Measurements from ENCODE around the gene FGF4. TPM values are rescaled to one million over a fixed set of nuclear protein-coding genes. Genes with fewer than 3 reads are reported as not detected.

FGF4 gene
- polyA plus RNA-seq (ENCODE audit: insufficient read length in 12 of 12) = 10 to 100 TPM in 3 of 12 donors, 1 to 10 TPM in 8, not detected in 1; 3.7 to 12.8 (median 6.6) TPM
- long read RNA-seq, donor 1 = 0 reads
- long read RNA-seq, donor 2, partial matches to known transcripts = 0 of 4 reads
- long read RNA-seq, donor 2, other reads (novel, unspliced or antisense) = 0 of 4 reads
- long read RNA-seq, donor 3 = 0 reads
- long read RNA-seq, donor 4, partial matches to known transcripts = 0 of 1 reads
- long read RNA-seq, donor 4, other reads (novel, unspliced or antisense) = 0 of 1 reads
- long read RNA-seq, donor 5 = 0 reads
- long read RNA-seq, donor 6, partial matches to known transcripts = 0 of 1 reads
- long read RNA-seq, donor 6, other reads (novel, unspliced or antisense) = 0 of 1 reads
- long read RNA-seq, donor 7, partial matches to known transcripts = 0 of 1 reads
- long read RNA-seq, donor 7, other reads (novel, unspliced or antisense) = 0 of 1 reads
- long read RNA-seq, donor 8, transcript FGF4-201 (3 exons, 3,233 nt) = major isoform, 8 of 10 reads
- long read RNA-seq, donor 8, partial matches to known transcripts = 0 of 10 reads
- long read RNA-seq, donor 8, other reads (novel, unspliced or antisense) = 0 of 10 reads
- long read RNA-seq, donor 9 = 0 reads
- long read RNA-seq, donor 10, partial matches to known transcripts = 0 of 1 reads
- long read RNA-seq, donor 10, other reads (novel, unspliced or antisense) = 0 of 1 reads
- long read RNA-seq, donor 11, partial matches to known transcripts = 0 of 4 reads
- long read RNA-seq, donor 11, other reads (novel, unspliced or antisense) = 0 of 4 reads

- DNase-seq = no peak
These were observed at the start of gene FGF4 for GRCh38 chr11:69775163-69775755. Gene FGF4, minus strand, starts transcription at chr11:69775341. Its CDS starts 257 bp downstream, at chr11:69775084.

- no peak for DNase-seq
These were observed 48.6 kb upstream of the FGF4 start for GRCh38 chr11:69823641-69824265.

- DNase-seq = no peak
These were observed 47.7 kb upstream of the FGF4 start for GRCh38 chr11:69822676-69823494.

- DNase-seq = no peak
These were observed 46.4 kb upstream of the FGF4 start for GRCh38 chr11:69821511-69822040.

GRCh38 chr11:69820441-69820840 is 45.3 kb upstream of the FGF4 start:
- no peak for DNase-seq

GRCh38 chr11:69819541-69820070 is 44.5 kb upstream of the FGF4 start:
- no peak for DNase-seq

GRCh38 chr11:69818603-69819441 is 43.7 kb upstream of the FGF4 start, which contains the start of gene FGF3:
Gene FGF3, minus strand, starts transcription at chr11:69819416. Its CDS starts 483 bp downstream, at chr11:69818933.
- DNase-seq = no peak

- no peak for DNase-seq
These were observed 43.1 kb upstream of the FGF4 start for GRCh38 chr11:69818231-69818602.

GRCh38 chr11:69817265-69818230 is 42.4 kb upstream of the FGF4 start:
- DNase-seq = no peak

- DNase-seq = no peak
These were observed 41.5 kb upstream of the FGF4 start for GRCh38 chr11:69816671-69817070.

- DNase-seq = no peak
These were observed 40.8 kb upstream of the FGF4 start for GRCh38 chr11:69815973-69816372.

GRCh38 chr11:69814902-69815301 is 39.8 kb upstream of the FGF4 start:
- DNase-seq = no peak

GRCh38 chr11:69814411-69814810 is 39.3 kb upstream of the FGF4 start:
- no peak for DNase-seq

GRCh38 chr11:69813839-69814238 is 38.7 kb upstream of the FGF4 start:
- no peak for DNase-seq

- DNase-seq = no peak
These were observed 37.8 kb upstream of the FGF4 start for GRCh38 chr11:69812946-69813345.

GRCh38 chr11:69812256-69812655 is 37.1 kb upstream of the FGF4 start:
- DNase-seq = no peak

GRCh38 chr11:69811431-69811830 is 36.3 kb upstream of the FGF4 start:
- DNase-seq = no peak
